Testis (tissue), 2 donors: Measurements from ENCODE around the gene NMRAL1.

ENCODE experiments used
- POLR2A ChIP-seq: fragments of 450-650 bp; IDR thresholded peaks from one replicate; pipeline ENCODE4 v1.6.1; 2017; ENCODE audit warnings: antibody characterized with exemption, mild to moderate bottlenecking, moderate library complexity
- TF ChIP-seq, protein P1 (sequence below), 3 experiments: fragments of 450-650 bp in 2 of 3; fragments of 200-600 bp in 1 of 3; sonication (generic) in 1 of 3; IDR thresholded peaks; one replicate each; pipeline ENCODE4 v1.5.1; 2016 to 2019; ENCODE audit warnings: antibody characterized with exemption in 3 of 3, mild to moderate bottlenecking in 2 of 3, moderate library complexity in 1 of 3

DNA sequence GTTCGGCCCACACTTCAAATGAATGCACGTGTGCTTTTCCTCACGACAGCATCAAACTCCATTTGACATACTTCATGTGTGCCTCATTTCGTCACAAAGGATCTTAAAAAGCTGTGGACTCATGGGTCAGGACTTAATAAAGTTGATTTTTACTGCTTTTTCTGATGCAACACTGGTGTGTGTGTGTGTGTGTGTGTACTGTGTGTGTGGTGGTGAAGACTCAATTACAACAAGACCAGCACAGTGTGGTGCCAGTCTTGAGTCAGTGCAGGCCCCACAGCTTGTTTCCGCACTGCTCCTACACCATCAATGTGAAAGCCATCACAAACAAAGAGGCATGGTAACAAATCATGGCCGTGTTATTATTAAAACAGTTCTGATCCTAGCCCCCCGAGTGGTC lies 46.5 kb upstream of the NMRAL1 start:
- TF ChIP-seq, protein P1, sequence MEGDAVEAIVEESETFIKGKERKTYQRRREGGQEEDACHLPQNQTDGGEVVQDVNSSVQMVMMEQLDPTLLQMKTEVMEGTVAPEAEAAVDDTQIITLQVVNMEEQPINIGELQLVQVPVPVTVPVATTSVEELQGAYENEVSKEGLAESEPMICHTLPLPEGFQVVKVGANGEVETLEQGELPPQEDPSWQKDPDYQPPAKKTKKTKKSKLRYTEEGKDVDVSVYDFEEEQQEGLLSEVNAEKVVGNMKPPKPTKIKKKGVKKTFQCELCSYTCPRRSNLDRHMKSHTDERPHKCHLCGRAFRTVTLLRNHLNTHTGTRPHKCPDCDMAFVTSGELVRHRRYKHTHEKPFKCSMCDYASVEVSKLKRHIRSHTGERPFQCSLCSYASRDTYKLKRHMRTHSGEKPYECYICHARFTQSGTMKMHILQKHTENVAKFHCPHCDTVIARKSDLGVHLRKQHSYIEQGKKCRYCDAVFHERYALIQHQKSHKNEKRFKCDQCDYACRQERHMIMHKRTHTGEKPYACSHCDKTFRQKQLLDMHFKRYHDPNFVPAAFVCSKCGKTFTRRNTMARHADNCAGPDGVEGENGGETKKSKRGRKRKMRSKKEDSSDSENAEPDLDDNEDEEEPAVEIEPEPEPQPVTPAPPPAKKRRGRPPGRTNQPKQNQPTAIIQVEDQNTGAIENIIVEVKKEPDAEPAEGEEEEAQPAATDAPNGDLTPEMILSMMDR (IDR thresholded peaks at IDR 0.05) = no peak
- no peak for TF ChIP-seq POLR2A
